ENCODE data around the gene SCARF2. TPM values are rescaled to one million over a fixed set of nuclear protein-coding genes. Genes with fewer than 3 reads are reported as not detected.
A peak's percentile ranks its signal among the peaks of the same experiment; 100 is the strongest.

SCARF2 gene
- total and polyA plus RNA-seq, 2 experiments from 2014 or later, result 1.8 to 16.6 TPM

- Histone ChIP-seq H3F3A (replicated peaks; ENCODE audit: low read depth) (0 out of 2 replicates have a peak, but pooled peaks cover 5% of the 10 kb centered on the region), H2AFZ (no peak overlapping the region), H3K4me3 (no peak overlapping the region), H3K27me3 (ENCODE audit: insufficient read depth) (peaks cover 80% of the 10 kb centered on the region), H3K36me3 (ENCODE audit: insufficient read depth) (no peaks in the 10 kb centered on the region), H3K9me2 (ENCODE audit: insufficient read depth) (no peaks in the 10 kb centered on the region), H4K20me1 (replicated peaks; ENCODE audit: insufficient read depth) (0 out of 2 replicates have a peak, but pooled peaks cover 6% of the 10 kb centered on the region), H3K27ac (ENCODE audit: low read depth) (no peak overlapping the region), H3K79me2 (replicated peaks; ENCODE audit: insufficient read depth) (no peaks in the 10 kb centered on the region), H3K4me1 (ENCODE audit: insufficient read depth) (peaks cover 4% of the 10 kb centered on the region; the same call in 1 of the 2 replicates), H3K4me2 (no peak overlapping the region)
- DNase-seq (ENCODE audit: low spot score) (no peak), ATAC-seq (no peak)
- no peak overlapping the region for H3K27ac Mint-ChIP-seq
- H3K27me3 Mint-ChIP-seq (ENCODE audit: insufficient read depth, low read depth, poor library complexity), result peaks cover 77% of the 10 kb centered on the region
- H3K36me3 Mint-ChIP-seq (ENCODE audit: low read depth), result peaks cover 4% of the 10 kb centered on the region
- H3K9me3 Mint-ChIP-seq, result no peaks in the 10 kb centered on the region; the same call in 1 of the 3 replicates
- TF ChIP-seq EZH2phosphoT487 (IDR thresholded peaks at IDR 0.05; ENCODE audit: unreplicated experiment), result no peak
- TF ChIP-seq REST (IDR thresholded peaks at IDR 0.05; ENCODE audit: unreplicated experiment), result no peak
- TF ChIP-seq EZH2 (IDR thresholded peaks at IDR 0.05; ENCODE audit: low read depth, unreplicated experiment), result peak; percentile 13
- TF ChIP-seq CTCF (conservative IDR thresholded peaks at IDR 0.05; ENCODE audit: low read depth in 2 of 2), result no peak
- no peak for TF ChIP-seq ZNF331 (CRISPR knock-in tag; IDR thresholded peaks at IDR 0.05; ENCODE audit: low read depth)
- H3K4me1 Mint-ChIP-seq, result peaks cover 7% of the 10 kb centered on the region
- no peak overlapping the region for H3K4me3 Mint-ChIP-seq
These were observed 10.3 kb downstream of the SCARF2 start for GRCh38 chr22:20427104-20427944.

- Histone ChIP-seq H3K27me3 (ENCODE audit: insufficient read depth) (peaks cover 70% of the 10 kb centered on the region), H3F3A (replicated peaks; ENCODE audit: low read depth) (no peaks in the 10 kb centered on the region), H3K4me3 (peak overlapping the region; percentile 56), H3K36me3 (ENCODE audit: insufficient read depth) (no peaks in the 10 kb centered on the region), H3K79me2 (replicated peaks; ENCODE audit: insufficient read depth) (no peaks in the 10 kb centered on the region), H3K27ac (ENCODE audit: low read depth) (no peak overlapping the region), H3K9me2 (ENCODE audit: insufficient read depth) (no peaks in the 10 kb centered on the region), H4K20me1 (replicated peaks; ENCODE audit: insufficient read depth) (0 out of 2 replicates have a peak, but pooled peaks cover 6% of the 10 kb centered on the region), H2AFZ (no peak overlapping the region), H3K4me2 (peak overlapping the region; percentile 76), H3K4me1 (ENCODE audit: insufficient read depth) (peaks cover 4% of the 10 kb centered on the region; the same call in 1 of the 2 replicates)
- Mint-ChIP-seq H3K27me3 (ENCODE audit: insufficient read depth, low read depth, poor library complexity) (peaks cover 67% of the 10 kb centered on the region), H3K4me1 (peaks cover 7% of the 10 kb centered on the region), H3K27ac (no peak overlapping the region), H3K36me3 (ENCODE audit: low read depth) (peaks cover 4% of the 10 kb centered on the region), H3K4me3 (peak overlapping the region; percentile 36; the same call in 2 of the 3 replicates), H3K9me3 (no peaks in the 10 kb centered on the region; the same call in 2 of the 3 replicates)
- ATAC-seq (no peak), DNase-seq (ENCODE audit: low spot score) (peak; percentile 33)
- TF ChIP-seq CREB1 (CRISPR knock-in tag; IDR thresholded peaks at IDR 0.05; ENCODE audit: low read depth) (no peak), ZNF331 (CRISPR knock-in tag; IDR thresholded peaks at IDR 0.05; ENCODE audit: low read depth) (no peak), ZNF114 (CRISPR knock-in tag; IDR thresholded peaks at IDR 0.05) (no peak), EZH2 (IDR thresholded peaks at IDR 0.05; ENCODE audit: low read depth, unreplicated experiment) (no peak)
These were observed 11.4 kb downstream of the SCARF2 start for GRCh38 chr22:20426259-20426615.

Measured in GM23338 (cell line).